ENCODE results near the gene GATA5.

GRCh38 chr20:62413896-62414481 is 61.8 kb downstream of the GATA5 start:
- peak; percentile 41; the same call in 1 of the 2 replicates for TF ChIP-seq CTCF (conservative IDR thresholded peaks at IDR 0.05; ENCODE audit: low read depth, low read length)
- no peak for TF ChIP-seq EZH2phosphoT487 (IDR thresholded peaks at IDR 0.05; ENCODE audit: borderline replicate concordance, low read length)
